WTC11 (cell line): ENCODE measurements around the gene DSTYK.

Source experiments
- MXD4 ChIP-seq: fragments of 250-450 bp; sonication (Bioruptor Pico); IDR thresholded peaks from 2 replicates; pipeline ENCODE4 v1.8.0; 2021; ENCODE audit warnings: mild to moderate bottlenecking, moderate library complexity, borderline replicate concordance
- TF ChIP-seq, protein P1 (sequence below): fragments of 250-450 bp; sonication (Bioruptor Pico); IDR thresholded peaks from 2 replicates; pipeline ENCODE4 v2.1.2; 2022; ENCODE audit warnings: mild to moderate bottlenecking, moderate library complexity
- TF ChIP-seq, protein P2 (sequence below): fragments of 200-600 bp; IDR thresholded peaks from 2 replicates; pipeline ENCODE4 v1.8.0; 2022; ENCODE audit warnings: antibody characterized with exemption

DNA sequence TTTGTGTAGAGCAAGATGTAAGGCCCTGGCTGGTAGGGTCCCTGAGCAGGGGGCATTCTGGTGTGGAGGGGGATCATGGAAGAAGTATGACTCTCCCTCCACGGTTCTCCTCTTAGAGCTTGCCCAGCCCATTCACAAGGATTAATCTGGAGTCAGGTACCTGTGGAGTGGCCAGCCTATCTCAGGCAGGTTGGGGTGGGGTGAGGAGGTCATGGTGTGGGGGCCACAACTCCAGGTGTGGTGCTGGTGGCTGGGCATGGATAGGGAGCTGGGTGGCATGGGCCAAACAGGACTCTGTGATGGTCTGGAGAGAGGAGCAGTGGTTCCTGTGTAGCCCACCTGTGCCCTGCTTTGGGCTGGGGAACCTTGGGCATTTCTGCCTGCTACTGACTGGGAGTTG lies 48.5 kb upstream of the DSTYK start:
- TF ChIP-seq, protein P1, sequence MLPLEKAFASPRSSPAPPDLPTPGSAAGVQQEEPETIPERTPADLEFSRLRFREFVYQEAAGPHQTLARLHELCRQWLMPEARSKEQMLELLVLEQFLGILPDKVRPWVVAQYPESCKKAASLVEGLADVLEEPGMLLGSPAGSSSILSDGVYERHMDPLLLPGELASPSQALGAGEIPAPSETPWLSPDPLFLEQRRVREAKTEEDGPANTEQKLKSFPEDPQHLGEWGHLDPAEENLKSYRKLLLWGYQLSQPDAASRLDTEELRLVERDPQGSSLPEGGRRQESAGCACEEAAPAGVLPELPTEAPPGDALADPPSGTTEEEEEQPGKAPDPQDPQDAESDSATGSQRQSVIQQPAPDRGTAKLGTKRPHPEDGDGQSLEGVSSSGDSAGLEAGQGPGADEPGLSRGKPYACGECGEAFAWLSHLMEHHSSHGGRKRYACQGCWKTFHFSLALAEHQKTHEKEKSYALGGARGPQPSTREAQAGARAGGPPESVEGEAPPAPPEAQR (CRISPR knock-in tag), result no peak
- no peak for TF ChIP-seq MXD4
- TF ChIP-seq, protein P2, sequence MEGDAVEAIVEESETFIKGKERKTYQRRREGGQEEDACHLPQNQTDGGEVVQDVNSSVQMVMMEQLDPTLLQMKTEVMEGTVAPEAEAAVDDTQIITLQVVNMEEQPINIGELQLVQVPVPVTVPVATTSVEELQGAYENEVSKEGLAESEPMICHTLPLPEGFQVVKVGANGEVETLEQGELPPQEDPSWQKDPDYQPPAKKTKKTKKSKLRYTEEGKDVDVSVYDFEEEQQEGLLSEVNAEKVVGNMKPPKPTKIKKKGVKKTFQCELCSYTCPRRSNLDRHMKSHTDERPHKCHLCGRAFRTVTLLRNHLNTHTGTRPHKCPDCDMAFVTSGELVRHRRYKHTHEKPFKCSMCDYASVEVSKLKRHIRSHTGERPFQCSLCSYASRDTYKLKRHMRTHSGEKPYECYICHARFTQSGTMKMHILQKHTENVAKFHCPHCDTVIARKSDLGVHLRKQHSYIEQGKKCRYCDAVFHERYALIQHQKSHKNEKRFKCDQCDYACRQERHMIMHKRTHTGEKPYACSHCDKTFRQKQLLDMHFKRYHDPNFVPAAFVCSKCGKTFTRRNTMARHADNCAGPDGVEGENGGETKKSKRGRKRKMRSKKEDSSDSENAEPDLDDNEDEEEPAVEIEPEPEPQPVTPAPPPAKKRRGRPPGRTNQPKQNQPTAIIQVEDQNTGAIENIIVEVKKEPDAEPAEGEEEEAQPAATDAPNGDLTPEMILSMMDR, result no peak
